Erythroblast (primary cell): ENCODE data around the gene HCCS.
"Not testable (repeated sequence)": the region's sequence is repeated elsewhere in the genome, so short reads cannot be mapped to it uniquely, and the experiment has no call there.

Experiments used
- DNase-seq, 2 experiments: peaks; one replicate each; lab custom pipeline; 2025; lab: John Stamatoyannopoulos, UW
- GATA1 ChIP-seq: IDR thresholded peaks from 2 replicates; pipeline ENCODE4 v1.6.1; 2011; ENCODE audit warnings: low read depth, mild to moderate bottlenecking, control low read depth, low read length, moderate library complexity
- POLR2A ChIP-seq: IDR thresholded peaks from 2 replicates; pipeline ENCODE4 v1.6.1; 2011; ENCODE audit warnings: mild to moderate bottlenecking, low read length

The HCCS gene

GRCh38 chrX:11103751-11104150 is 7.4 kb upstream of the HCCS start:
- no peak for DNase-seq
- no peak for TF ChIP-seq POLR2A
- no peak for TF ChIP-seq GATA1

DNA sequence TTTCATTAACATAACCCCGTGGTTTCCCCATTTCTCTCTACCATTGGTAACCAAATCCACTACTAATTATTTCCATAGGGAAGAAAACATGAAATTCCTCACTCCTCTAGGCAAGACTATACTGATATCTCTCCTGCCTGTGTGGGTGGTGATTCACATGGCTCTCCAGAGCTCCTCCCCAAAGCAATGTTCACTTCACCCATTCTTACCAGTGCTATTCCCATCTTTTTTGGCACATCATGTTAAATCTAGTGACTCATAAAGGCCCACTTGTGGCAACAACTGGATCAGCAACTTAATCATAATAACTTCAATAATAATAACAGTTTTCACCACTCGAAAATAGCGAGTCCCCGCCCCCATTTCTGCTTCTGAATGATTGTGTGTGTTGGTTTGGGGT is 6.1 kb upstream of the HCCS start:
- DNase-seq: peak in 1 of 2 experiments; percentile 2
- TF ChIP-seq POLR2A: no peak
- TF ChIP-seq GATA1: no peak

GRCh38 chrX:11108253-11108941 is 2.7 kb upstream of the HCCS start:
- no peak for DNase-seq
- TF ChIP-seq GATA1 (no peak), POLR2A (no peak)

GRCh38 chrX:11109968-11110367 is 1.2 kb upstream of the HCCS start:
- TF ChIP-seq POLR2A (no peak), GATA1 (no peak)
- no peak for DNase-seq

- peak in 1 of 2 experiments; percentile 21 for DNase-seq
- TF ChIP-seq POLR2A (no peak), GATA1 (no peak)
Observed at GRCh38 chrX:11111947-11112346, 815 bp downstream of the HCCS start.

GRCh38 chrX:11113731-11114130 is 2.6 kb downstream of the HCCS start:
- no peak for DNase-seq
- TF ChIP-seq GATA1: no peak
- no peak for TF ChIP-seq POLR2A

GRCh38 chrX:11117745-11118144 is 6.6 kb downstream of the HCCS start:
- no peak for TF ChIP-seq POLR2A
- TF ChIP-seq GATA1: no peak
- DNase-seq: peak; percentile 61 to 65

- peak; percentile 24 for TF ChIP-seq POLR2A
- no peak for TF ChIP-seq GATA1
- peak; percentile 68 to 74 for DNase-seq
Observed at GRCh38 chrX:11119313-11119943, 8.3 kb downstream of the HCCS start.

- not testable (repeated sequence) for DNase-seq
Observed at GRCh38 chrX:11123087-11123486, 12.0 kb downstream of the HCCS start.

DNA sequence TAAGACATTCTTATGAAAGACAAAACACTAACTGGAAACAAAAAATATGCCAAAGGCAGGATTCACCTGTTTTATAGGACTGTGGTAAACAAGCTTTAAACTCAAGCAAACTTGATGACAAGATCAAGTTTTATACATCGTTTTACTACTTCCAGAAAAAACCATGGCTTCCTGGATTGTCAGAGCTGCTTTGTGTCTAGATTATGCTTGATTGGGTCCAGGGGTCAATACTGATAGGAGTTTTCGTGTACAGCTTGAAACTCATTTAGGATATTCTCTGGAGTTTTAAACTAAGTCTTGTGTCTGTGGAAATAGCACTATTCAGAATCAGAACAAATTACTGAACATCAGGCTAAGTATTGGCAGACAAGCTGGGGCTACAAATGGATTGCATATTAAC is 13.0 kb downstream of the HCCS start:
- DNase-seq: no peak
- TF ChIP-seq POLR2A (no peak), GATA1 (no peak)

- no peak for TF ChIP-seq GATA1
- no peak for TF ChIP-seq POLR2A
- DNase-seq: no peak
Observed at GRCh38 chrX:11125060-11125459, 13.9 kb downstream of the HCCS start.

DNA sequence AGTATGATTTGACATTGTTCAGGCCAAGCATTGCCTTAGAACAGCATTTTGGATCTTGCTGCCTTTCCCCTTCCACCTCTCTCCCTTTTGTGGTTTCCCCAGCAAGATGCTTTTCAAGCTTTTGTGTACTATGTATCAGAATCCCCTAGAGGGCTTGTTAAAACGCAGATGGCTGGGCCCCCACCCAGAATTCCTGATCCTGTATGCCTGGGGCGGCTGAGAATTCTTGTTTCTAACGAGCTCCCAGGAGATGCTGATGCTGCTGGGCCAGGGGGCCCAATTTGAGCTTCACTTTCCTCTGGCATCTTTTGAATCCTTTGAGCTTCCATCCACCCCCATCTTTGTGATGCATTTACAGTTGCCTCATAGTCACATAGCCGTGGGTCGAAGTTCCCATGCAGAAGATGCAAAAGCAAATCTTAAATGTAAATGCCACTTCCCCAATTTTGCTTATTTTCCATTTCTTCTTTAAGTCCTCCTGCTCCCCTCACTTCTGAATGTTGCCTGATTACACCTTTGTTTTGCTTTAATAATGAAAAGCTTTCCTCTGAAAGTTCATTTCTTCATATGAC is 18.5 kb downstream of the HCCS start:
- DNase-seq: no peak
- TF ChIP-seq GATA1: no peak
- TF ChIP-seq POLR2A: no peak

DNA sequence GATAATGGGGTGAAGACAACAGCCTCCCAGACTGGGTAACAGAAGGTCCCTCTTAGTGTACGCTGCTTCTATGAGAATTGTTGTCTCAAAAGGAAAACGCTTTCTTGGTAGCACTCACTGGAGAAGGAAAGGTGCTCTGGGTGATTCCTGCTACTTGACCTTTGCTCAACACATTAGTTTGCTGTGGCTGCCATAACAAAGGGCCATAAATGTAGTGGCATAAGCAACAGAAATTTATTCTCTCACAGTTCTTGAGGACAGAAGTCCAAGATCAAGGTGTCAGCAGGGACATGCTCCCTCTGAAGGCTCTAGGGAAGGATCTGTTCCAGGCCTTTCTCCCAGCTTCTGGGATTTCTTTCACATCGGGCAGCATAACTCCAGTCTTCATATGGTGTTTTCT is 19.0 kb downstream of the HCCS start:
- DNase-seq: no peak
- TF ChIP-seq GATA1 (no peak), POLR2A (no peak)

DNA sequence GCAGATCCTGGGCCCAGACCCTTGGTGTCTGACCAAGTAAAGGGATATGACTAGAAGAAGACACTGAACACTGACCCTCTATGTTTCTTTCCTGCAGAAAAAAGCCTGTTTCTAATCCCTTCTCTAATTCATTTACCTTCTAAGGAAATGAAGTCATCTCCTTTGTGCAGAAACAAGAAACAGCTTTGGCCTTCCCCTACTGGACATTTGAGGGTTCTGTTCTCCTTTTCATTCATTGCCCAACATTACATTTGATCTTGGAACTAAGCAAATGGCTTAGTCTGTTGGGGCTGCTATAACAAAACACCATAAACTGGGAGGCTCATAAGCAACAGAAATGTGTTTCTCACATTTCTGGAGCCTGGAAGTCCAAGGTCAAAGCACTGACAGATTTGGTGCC is 20.0 kb downstream of the HCCS start:
- DNase-seq: no peak
- no peak for TF ChIP-seq POLR2A
- no peak for TF ChIP-seq GATA1

DNA sequence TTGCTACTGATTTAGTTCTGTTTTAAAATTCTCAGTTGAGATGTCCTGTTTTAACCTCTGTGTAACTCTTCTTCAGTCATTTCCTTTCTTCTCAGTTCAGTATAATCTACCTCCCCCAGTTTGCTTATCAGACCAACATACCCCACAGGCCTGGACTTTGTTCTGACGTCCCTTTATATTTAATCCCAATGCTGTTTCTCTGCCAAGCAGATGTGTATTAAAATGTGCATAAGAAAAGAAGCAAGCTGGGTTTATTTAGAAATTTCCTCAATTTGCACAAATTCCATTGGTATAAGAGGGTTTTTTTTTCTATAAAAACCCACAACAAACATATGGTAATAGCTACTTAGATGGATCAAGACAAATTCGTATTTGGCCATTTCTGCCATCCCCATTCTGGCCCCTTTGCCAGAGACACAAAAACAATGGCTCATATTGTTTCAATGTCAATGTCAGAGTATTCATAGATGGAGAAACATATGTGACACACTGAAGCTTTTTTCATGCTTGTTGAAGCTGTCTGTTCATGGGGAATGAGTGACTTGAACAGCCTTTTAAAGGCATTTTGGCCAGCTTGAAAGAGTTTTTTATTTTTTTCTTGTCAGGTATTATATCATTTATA is 24.5 kb downstream of the HCCS start:
- DNase-seq: peak; percentile 25 to 58
- TF ChIP-seq POLR2A (no peak), GATA1 (no peak)
